ENCODE results near the gene LYPLAL1. TPM values are rescaled to one million over a fixed set of nuclear protein-coding genes. Genes with fewer than 3 reads are reported as not detected.

Gene LYPLAL1
- total and polyA plus RNA-seq, 2 of the 4 experiments (the other 2 are of a cell fraction): 4.8 to 7.5 TPM

DNA sequence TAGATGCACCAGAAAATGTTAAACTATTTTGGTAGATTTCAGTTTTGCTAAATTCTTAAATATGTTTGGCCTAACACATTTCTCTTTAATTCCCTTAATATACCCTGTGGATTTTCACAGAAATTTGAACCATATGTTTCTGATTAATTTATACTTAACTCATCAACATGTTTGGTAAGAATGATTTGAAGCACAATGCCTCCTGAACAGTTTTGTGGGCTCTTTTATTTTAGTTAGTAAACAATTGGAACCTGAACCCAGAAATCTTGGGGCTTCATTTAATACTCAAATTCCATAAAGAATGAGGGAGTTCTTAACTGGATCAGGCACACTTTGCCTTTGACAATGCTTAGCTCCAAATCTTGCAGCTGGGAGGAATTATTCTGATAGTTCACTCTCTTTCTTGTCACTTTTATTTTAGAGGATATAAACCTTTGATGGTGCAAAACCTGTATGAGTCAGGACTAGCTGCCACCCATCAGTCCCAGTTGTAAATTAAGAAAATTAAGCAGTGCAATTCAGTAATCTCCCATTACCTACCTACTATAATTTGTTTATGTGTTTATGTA is 24.6 kb upstream of the LYPLAL1 start:
- intact Hi-C loops (cut with micrococcal nuclease) (no loop called here), dilution Hi-C loops (cut with HindIII; ENCODE audit: low sequenced_read_pairs, unreplicated experiment) (no loop called here), in situ Hi-C loops (cut with MboI; ENCODE audit: low sequenced_read_pairs) (no loop called here)
- Histone ChIP-seq H3K4ac (ENCODE audit: low read depth, low read length) (no peak overlapping the region), H3K36me3 (ENCODE audit: control insufficient read depth, insufficient read depth, low read length) (no peaks in the 10 kb centered on the region), H3K18ac (ENCODE audit: low read depth, low read length) (no peak overlapping the region), H3K9me1 (ENCODE audit: insufficient read depth, low read length) (no peaks in the 10 kb centered on the region), H3K4me3 (ENCODE audit: insufficient read depth, low read depth, low read length) (no peak overlapping the region), H3K9me3 (ENCODE audit: control insufficient read depth, insufficient read depth, low read length) (no peaks in the 10 kb centered on the region), H3K4me1 (ENCODE audit: control insufficient read depth, insufficient read depth, low read length) (no peaks in the 10 kb centered on the region), H3K56ac (ENCODE audit: extremely low read depth, insufficient read depth, low read length) (no peak overlapping the region), H4K91ac (ENCODE audit: insufficient read depth, low read depth, low read length) (no peak overlapping the region), H3K14ac (replicated peaks; ENCODE audit: low read depth, low read length) (no peak overlapping the region), H3K4me2 (ENCODE audit: low read depth, low read length) (no peak overlapping the region), H2AK5ac (ENCODE audit: low read depth, low read length) (no peak overlapping the region), H3K27me3 (ENCODE audit: control insufficient read depth, insufficient read depth, low read length) (no peaks in the 10 kb centered on the region), H3K27ac (ENCODE audit: insufficient read depth, low read length) (no peak overlapping the region), H4K20me1 (ENCODE audit: insufficient read depth, low read length) (no peaks in the 10 kb centered on the region), H3K79me1 (ENCODE audit: low read depth in 1 of 2, low read length in 2 of 2) (no peaks in the 10 kb centered on the region), H2BK20ac (ENCODE audit: low read depth, low read length) (no peak overlapping the region), H3K23ac (ENCODE audit: low read depth, low read length) (no peak overlapping the region), H4K5ac (ENCODE audit: low read depth, low read length) (no peak overlapping the region), H2AFZ (replicated peaks; ENCODE audit: low read length, poor library complexity) (no peak overlapping the region), H4K8ac (ENCODE audit: low read depth in 2 of 2, low read length in 2 of 2) (no peak overlapping the region), H2AK9ac (replicated peaks; ENCODE audit: low read depth, low read length, poor library complexity) (no peak overlapping the region), H3K9ac (ENCODE audit: low read depth, low read length) (no peak overlapping the region), H2BK120ac (ENCODE audit: low read depth, low read length) (no peak overlapping the region), H2BK5ac (ENCODE audit: low read depth, low read length, poor library complexity, severe bottlenecking) (no peak overlapping the region), H2BK15ac (ENCODE audit: low read depth, low read length) (no peak overlapping the region)
- CTCF ChIA-PET: interaction anchor here (0.6 kb wide), 1 partner anchor 13 kb away, joined by 5 read pairs; no protein-coding TSS in a partner anchor
- TF ChIP-seq RFX5 (IDR thresholded peaks at IDR 0.05; ENCODE audit: low read depth, low read length): no peak
- TF ChIP-seq MAFK (IDR thresholded peaks at IDR 0.05; ENCODE audit: low read depth, low read length): no peak
- TF ChIP-seq, protein P1, sequence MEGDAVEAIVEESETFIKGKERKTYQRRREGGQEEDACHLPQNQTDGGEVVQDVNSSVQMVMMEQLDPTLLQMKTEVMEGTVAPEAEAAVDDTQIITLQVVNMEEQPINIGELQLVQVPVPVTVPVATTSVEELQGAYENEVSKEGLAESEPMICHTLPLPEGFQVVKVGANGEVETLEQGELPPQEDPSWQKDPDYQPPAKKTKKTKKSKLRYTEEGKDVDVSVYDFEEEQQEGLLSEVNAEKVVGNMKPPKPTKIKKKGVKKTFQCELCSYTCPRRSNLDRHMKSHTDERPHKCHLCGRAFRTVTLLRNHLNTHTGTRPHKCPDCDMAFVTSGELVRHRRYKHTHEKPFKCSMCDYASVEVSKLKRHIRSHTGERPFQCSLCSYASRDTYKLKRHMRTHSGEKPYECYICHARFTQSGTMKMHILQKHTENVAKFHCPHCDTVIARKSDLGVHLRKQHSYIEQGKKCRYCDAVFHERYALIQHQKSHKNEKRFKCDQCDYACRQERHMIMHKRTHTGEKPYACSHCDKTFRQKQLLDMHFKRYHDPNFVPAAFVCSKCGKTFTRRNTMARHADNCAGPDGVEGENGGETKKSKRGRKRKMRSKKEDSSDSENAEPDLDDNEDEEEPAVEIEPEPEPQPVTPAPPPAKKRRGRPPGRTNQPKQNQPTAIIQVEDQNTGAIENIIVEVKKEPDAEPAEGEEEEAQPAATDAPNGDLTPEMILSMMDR (conservative IDR thresholded peaks at IDR 0.05; ENCODE audit: low read depth, low read length): no peak
- no peak for TF ChIP-seq SMC3 (IDR thresholded peaks at IDR 0.05; ENCODE audit: low read depth, low read length)
- TF ChIP-seq POLR2A (IDR thresholded peaks at IDR 0.05; ENCODE audit: low read depth, low read length): no peak
- POLR2A ChIA-PET (ENCODE audit: unreplicated experiment): no interaction called here
- DNase-seq: no peak
- no peak for ATAC-seq (ENCODE audit: low read depth)
- no TSS peak for BruUV-seq (replicated peaks)

All from IMR-90 (cell line).